ENCODE measurements around the gene FCAMR.
A peak's percentile ranks its signal among the peaks of the same experiment; 100 is the strongest.

Gene FCAMR

GRCh38 chr1:206992790-206993189, 22.5 kb upstream of the FCAMR start:
- DNase-seq (ENCODE audit: low read depth), result no peak

GRCh38 chr1:206987873-206988272, 17.6 kb upstream of the FCAMR start:
- DNase-seq (ENCODE audit: low read depth), result no peak

- no peak for DNase-seq (ENCODE audit: low read depth)
Measured at GRCh38 chr1:206986885-206987284, 16.6 kb upstream of the FCAMR start.

- DNase-seq (ENCODE audit: low read depth), result no peak
Measured at GRCh38 chr1:206986402-206986801, 16.1 kb upstream of the FCAMR start.

GRCh38 chr1:206985162-206985749, 15.0 kb upstream of the FCAMR start:
- no peak for DNase-seq (ENCODE audit: low read depth)

- DNase-seq (ENCODE audit: low read depth), result peak; percentile 33
Measured at GRCh38 chr1:206982216-206982615, 12.0 kb upstream of the FCAMR start.

- no peak for DNase-seq (ENCODE audit: low read depth)
Measured at GRCh38 chr1:206979379-206980043, 9.3 kb upstream of the FCAMR start.

- DNase-seq (ENCODE audit: low read depth), result no peak
Measured at GRCh38 chr1:206978259-206978658, 8.0 kb upstream of the FCAMR start.

- no peak for DNase-seq (ENCODE audit: low read depth)
Measured at GRCh38 chr1:206975306-206975705, 5.0 kb upstream of the FCAMR start.

GRCh38 chr1:206974140-206974539, 3.9 kb upstream of the FCAMR start:
- DNase-seq (ENCODE audit: low read depth), result no peak

- DNase-seq (ENCODE audit: low read depth), result no peak
Measured at GRCh38 chr1:206972728-206973127, 2.5 kb upstream of the FCAMR start.

- no peak for DNase-seq (ENCODE audit: low read depth)
Measured at GRCh38 chr1:206971029-206971655, 882 bp upstream of the FCAMR start.

GRCh38 chr1:206969090-206969489, 1.2 kb downstream of the FCAMR start:
- no peak for DNase-seq (ENCODE audit: low read depth)

- no peak for DNase-seq (ENCODE audit: low read depth)
Measured at GRCh38 chr1:206967096-206967849, 3.0 kb downstream of the FCAMR start.

GRCh38 chr1:206965781-206966180, 4.5 kb downstream of the FCAMR start:
- no peak for DNase-seq (ENCODE audit: low read depth)

- DNase-seq (ENCODE audit: low read depth), result no peak
Measured at GRCh38 chr1:206963740-206964139, 6.5 kb downstream of the FCAMR start.

- DNase-seq (ENCODE audit: low read depth), result no peak
Measured at GRCh38 chr1:206963119-206963712, 7.0 kb downstream of the FCAMR start.

- DNase-seq (ENCODE audit: low read depth), result no peak
Measured at GRCh38 chr1:206962272-206962671, 8.0 kb downstream of the FCAMR start.

GRCh38 chr1:206961668-206962067, 8.6 kb downstream of the FCAMR start:
- DNase-seq (ENCODE audit: low read depth), result no peak

- no peak for DNase-seq (ENCODE audit: low read depth)
Measured at GRCh38 chr1:206960676-206961386, 9.4 kb downstream of the FCAMR start.

- DNase-seq (ENCODE audit: low read depth), result no peak
Measured at GRCh38 chr1:206958144-206958543, 12.1 kb downstream of the FCAMR start.

GRCh38 chr1:206957639-206958038, 12.6 kb downstream of the FCAMR start:
- DNase-seq (ENCODE audit: low read depth), result no peak

Data from stimulated activated CD8-positive, alpha-beta memory T cell treated with anti-CD3 and anti-CD28 coated beads, Interleukin-12 subunit alpha, Interleukin-12 subunit beta, amount 100 ng/mL, for 4 hours (primary cell).